ENCODE measurements around the gene RIT1. TPM values are rescaled to one million over a fixed set of nuclear protein-coding genes. Genes with fewer than 3 reads are reported as not detected.

RIT1 gene
- total and polyA plus RNA-seq, 2 donors (not counting 3 experiments of a cell fraction or from before 2014, with no cell fraction given), result 46.4 to 65.5 TPM

GRCh38 chr1:155946633-155947219 lies 35.6 kb upstream of the RIT1 start:
- Histone ChIP-seq H2AFZ (ENCODE audit: low read depth, low read length) (no peak overlapping the region), H3K9ac (replicated peaks; ENCODE audit: extremely low read depth, insufficient read depth, low read length) (no peak overlapping the region), H3K4me1 (ENCODE audit: control insufficient read depth, extremely low read depth, insufficient read depth, low read length) (peaks cover under 1% of the 10 kb centered on the region), H3K36me3 (ENCODE audit: control insufficient read depth in 2 of 2, extremely low read depth in 1 of 2, insufficient read depth in 2 of 2, low read length in 2 of 2) (peaks cover 25 to 33% of the 10 kb centered on the region in 2 experiments), H3K27me3 (ENCODE audit: control insufficient read depth in 2 of 2, insufficient read depth in 2 of 2, low read length in 2 of 2) (no peaks in the 10 kb centered on the region), H3K9me3 (replicated peaks; ENCODE audit: control insufficient read depth, insufficient read depth, low read length) (no peaks in the 10 kb centered on the region), H3K4me3 (replicated peaks in 1 of 3; ENCODE audit: insufficient read depth in 1 of 3, low read depth in 1 of 3, low read length in 3 of 3) (no peak overlapping the region), H3K4me2 (ENCODE audit: insufficient read depth, low read length) (no peak overlapping the region), H3K27ac (ENCODE audit: insufficient read depth, low read depth, low read length) (no peak overlapping the region), H3K79me2 (ENCODE audit: control insufficient read depth, insufficient read depth, low read length) (no peaks in the 10 kb centered on the region), H3K9me1 (replicated peaks; ENCODE audit: control insufficient read depth, extremely low read depth, insufficient read depth, low read length) (no peaks in the 10 kb centered on the region), H4K20me1 (replicated peaks; ENCODE audit: control insufficient read depth, extremely low read depth, insufficient read depth, low read length) (no peaks in the 10 kb centered on the region)
- ChIA-PET POLR2A (no interaction called here), CTCF (interaction anchor here (1.0 to 3.3 kb wide), 3 partner anchors 13 to 43 kb away, joined by 3 to 30 read pairs (median 5); partner anchors contain the start of gene KHDC4)
- TF ChIP-seq CTCF (IDR thresholded peaks at IDR 0.05; ENCODE audit: extremely low read depth in 1 of 2, insufficient read depth in 1 of 2, low read depth in 1 of 2, low read length in 2 of 2) (no peak), GATA2 (IDR thresholded peaks at IDR 0.05; ENCODE audit: insufficient read depth, insufficient read length, low read depth, low read length) (no peak), EZH2 (IDR thresholded peaks at IDR 0.05; ENCODE audit: borderline replicate concordance, low read depth, low read length, severe bottlenecking) (no peak)
- intact Hi-C loops (cut with micrococcal nuclease), result no loop called here
- no peak for FAIRE-seq
- dilution Hi-C loops (cut with MboI; ENCODE audit: extremely low pct_ligation_motif_present, low sequenced_read_pairs), result no loop called here
- no peak for DNase-seq (ENCODE audit: low read depth, low spot score)
- no TSS peak for BruUV-seq (replicated peaks)

GRCh38 chr1:155944444-155944799 lies 33.3 kb upstream of the RIT1 start:
- Histone ChIP-seq H3K79me2 (ENCODE audit: control insufficient read depth, insufficient read depth, low read length) (no peaks in the 10 kb centered on the region), H3K4me1 (ENCODE audit: control insufficient read depth, extremely low read depth, insufficient read depth, low read length) (peaks cover 20% of the 10 kb centered on the region), H3K4me2 (ENCODE audit: insufficient read depth, low read length) (no peak overlapping the region), H3K36me3 (ENCODE audit: control insufficient read depth in 2 of 2, extremely low read depth in 1 of 2, insufficient read depth in 2 of 2, low read length in 2 of 2) (peaks cover 12 to 15% of the 10 kb centered on the region in 2 experiments), H3K4me3 (replicated peaks in 1 of 3; ENCODE audit: insufficient read depth in 1 of 3, low read depth in 1 of 3, low read length in 3 of 3) (no peak overlapping the region), H3K27ac (ENCODE audit: insufficient read depth, low read depth, low read length) (no peak overlapping the region), H3K9ac (replicated peaks; ENCODE audit: extremely low read depth, insufficient read depth, low read length) (no peak overlapping the region), H3K27me3 (ENCODE audit: control insufficient read depth in 2 of 2, insufficient read depth in 2 of 2, low read length in 2 of 2) (no peaks in the 10 kb centered on the region), H3K9me1 (replicated peaks; ENCODE audit: control insufficient read depth, extremely low read depth, insufficient read depth, low read length) (no peaks in the 10 kb centered on the region), H3K9me3 (replicated peaks; ENCODE audit: control insufficient read depth, insufficient read depth, low read length) (no peaks in the 10 kb centered on the region), H4K20me1 (replicated peaks; ENCODE audit: control insufficient read depth, extremely low read depth, insufficient read depth, low read length) (no peaks in the 10 kb centered on the region), H2AFZ (ENCODE audit: low read depth, low read length) (no peak overlapping the region)
- no peak for FAIRE-seq
- ChIA-PET CTCF (interaction anchor here (1.1 to 3.3 kb wide), 3 partner anchors 18 to 45 kb away, joined by 5 to 30 read pairs (median 9); partner anchors contain the start of gene ARHGEF2), POLR2A (interaction anchor here (0.8 kb wide), 1 partner anchor 44 kb away, joined by 6 read pairs; no protein-coding TSS in a partner anchor)
- TF ChIP-seq GATA2 (IDR thresholded peaks at IDR 0.05; ENCODE audit: insufficient read depth, insufficient read length, low read depth, low read length), result no peak
- TF ChIP-seq JUN (IDR thresholded peaks at IDR 0.05; ENCODE audit: borderline replicate concordance, insufficient read depth, insufficient read length, low read depth), result no peak
- TF ChIP-seq MAX (IDR thresholded peaks at IDR 0.05; ENCODE audit: insufficient read depth, insufficient read length), result no peak
- TF ChIP-seq FOS (IDR thresholded peaks at IDR 0.05; ENCODE audit: borderline replicate concordance, insufficient read depth, low read length), result no peak
- TF ChIP-seq EZH2 (IDR thresholded peaks at IDR 0.05; ENCODE audit: borderline replicate concordance, low read depth, low read length, severe bottlenecking), result no peak
- no peak for TF ChIP-seq POLR2AphosphoS5 (IDR thresholded peaks at IDR 0.05; ENCODE audit: insufficient read depth, low read depth, low read length)
- TF ChIP-seq CTCF (IDR thresholded peaks at IDR 0.05; ENCODE audit: extremely low read depth in 1 of 2, insufficient read depth in 1 of 2, low read depth in 1 of 2, low read length in 2 of 2), result no peak
- TF ChIP-seq POLR2A (IDR thresholded peaks at IDR 0.05; ENCODE audit: low read depth, low read length), result no peak
- TF ChIP-seq MYC (IDR thresholded peaks at IDR 0.05; ENCODE audit: low read depth, low read length), result no peak
- no peak for DNase-seq (ENCODE audit: low read depth, low spot score)
- intact Hi-C loops (cut with micrococcal nuclease), result no loop called here
- BruUV-seq (replicated peaks), result no TSS peak
- dilution Hi-C loops (cut with MboI; ENCODE audit: extremely low pct_ligation_motif_present, low sequenced_read_pairs), result no loop called here
